OCI-LY3 (cell line): ENCODE results near the gene PITPNM3.

ENCODE experiments used
- EZH2phosphoT487 ChIP-seq: fragments of 200-600 bp; shearing (Covaris generic); IDR thresholded peaks from 2 replicates; pipeline ENCODE4 v1.6.1; 2018; ENCODE audit warnings: antibody characterized with exemption, mixed run types, low read depth
- TF ChIP-seq, protein P1 (sequence below): fragments of 200-600, 300-600 bp; sonication (generic); IDR thresholded peaks from 2 replicates; pipeline ENCODE4 v1.5.1; 2014; ENCODE audit warnings: antibody characterized with exemption, low read length, low read depth

DNA sequence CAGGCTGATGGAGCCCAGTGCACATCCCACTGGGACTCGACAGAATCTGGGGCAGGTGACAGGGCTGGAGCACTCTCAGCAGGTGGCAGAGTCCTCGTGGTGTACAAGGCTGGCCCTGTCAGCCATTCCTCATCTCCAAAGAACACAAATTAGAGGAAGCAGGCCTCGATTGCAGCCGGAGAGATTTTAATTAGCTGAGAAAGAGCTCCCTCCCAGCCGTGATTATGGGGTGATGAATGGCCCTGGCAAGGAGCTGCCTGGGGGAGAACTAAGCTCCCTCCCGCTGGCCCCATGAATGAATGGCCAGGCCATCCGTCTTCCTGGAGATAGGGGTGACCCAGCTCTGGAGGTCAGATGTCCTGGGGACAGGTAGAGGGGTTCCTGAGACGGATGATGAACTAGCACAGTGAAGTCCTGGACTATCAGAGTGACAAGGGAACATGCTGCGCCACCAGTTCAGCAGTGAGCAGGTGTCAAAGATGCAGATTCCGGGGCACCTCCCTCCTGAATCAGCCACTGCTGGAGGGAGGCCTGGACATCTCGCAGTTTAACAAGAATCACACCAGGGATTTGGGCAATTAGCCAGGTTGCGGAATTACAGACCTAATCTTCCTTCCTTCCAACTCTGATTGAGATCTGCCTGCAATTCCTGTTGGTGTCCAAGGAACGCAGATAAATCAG lies 76.6 kb downstream of the PITPNM3 start:
- TF ChIP-seq, protein P1, sequence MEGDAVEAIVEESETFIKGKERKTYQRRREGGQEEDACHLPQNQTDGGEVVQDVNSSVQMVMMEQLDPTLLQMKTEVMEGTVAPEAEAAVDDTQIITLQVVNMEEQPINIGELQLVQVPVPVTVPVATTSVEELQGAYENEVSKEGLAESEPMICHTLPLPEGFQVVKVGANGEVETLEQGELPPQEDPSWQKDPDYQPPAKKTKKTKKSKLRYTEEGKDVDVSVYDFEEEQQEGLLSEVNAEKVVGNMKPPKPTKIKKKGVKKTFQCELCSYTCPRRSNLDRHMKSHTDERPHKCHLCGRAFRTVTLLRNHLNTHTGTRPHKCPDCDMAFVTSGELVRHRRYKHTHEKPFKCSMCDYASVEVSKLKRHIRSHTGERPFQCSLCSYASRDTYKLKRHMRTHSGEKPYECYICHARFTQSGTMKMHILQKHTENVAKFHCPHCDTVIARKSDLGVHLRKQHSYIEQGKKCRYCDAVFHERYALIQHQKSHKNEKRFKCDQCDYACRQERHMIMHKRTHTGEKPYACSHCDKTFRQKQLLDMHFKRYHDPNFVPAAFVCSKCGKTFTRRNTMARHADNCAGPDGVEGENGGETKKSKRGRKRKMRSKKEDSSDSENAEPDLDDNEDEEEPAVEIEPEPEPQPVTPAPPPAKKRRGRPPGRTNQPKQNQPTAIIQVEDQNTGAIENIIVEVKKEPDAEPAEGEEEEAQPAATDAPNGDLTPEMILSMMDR: no peak
- TF ChIP-seq EZH2phosphoT487: no peak
